Measurements from ENCODE around the gene CPEB4. TPM values are rescaled to one million over a fixed set of nuclear protein-coding genes. Genes with fewer than 3 reads are reported as not detected.
A peak's percentile ranks its signal among the peaks of the same experiment; 100 is the strongest.

CPEB4 gene
- total and polyA plus RNA-seq, 9 of the 15 experiments (the other 6 are each of a cell fraction or from before 2014, with no cell fraction given) = 7.4 to 21.3 (median 12.4) TPM

GRCh38 chr5:173885475-173886010 is 2.6 kb upstream of the CPEB4 start (continued):
- no peak for TF ChIP-seq ZNF696 (CRISPR knock-in tag; conservative IDR thresholded peaks at IDR 0.05)
- no peak for TF ChIP-seq ZNF224 (CRISPR knock-in tag; IDR thresholded peaks at IDR 0.05)
- TF ChIP-seq NFRKB (IDR thresholded peaks at IDR 0.05; ENCODE audit: low read depth) = no peak
- no peak; a peak in 1 of 4 replicates for TF ChIP-seq TRIM24 (IDR thresholded peaks at IDR 0.05)
- no peak for TF ChIP-seq FOXO4 (CRISPR knock-in tag; IDR thresholded peaks at IDR 0.05)
- peak; percentile 46; the same call in 1 of the 2 replicates for TF ChIP-seq TEAD4 (IDR thresholded peaks at IDR 0.05; ENCODE audit: low read length)
- no peak for TF ChIP-seq TEAD4 (CRISPR knock-in tag; IDR thresholded peaks at IDR 0.05; ENCODE audit: borderline replicate concordance)
- no peak for TF ChIP-seq PTTG1 (tag; IDR thresholded peaks at IDR 0.05; ENCODE audit: low read depth)
- TF ChIP-seq, protein P1, sequence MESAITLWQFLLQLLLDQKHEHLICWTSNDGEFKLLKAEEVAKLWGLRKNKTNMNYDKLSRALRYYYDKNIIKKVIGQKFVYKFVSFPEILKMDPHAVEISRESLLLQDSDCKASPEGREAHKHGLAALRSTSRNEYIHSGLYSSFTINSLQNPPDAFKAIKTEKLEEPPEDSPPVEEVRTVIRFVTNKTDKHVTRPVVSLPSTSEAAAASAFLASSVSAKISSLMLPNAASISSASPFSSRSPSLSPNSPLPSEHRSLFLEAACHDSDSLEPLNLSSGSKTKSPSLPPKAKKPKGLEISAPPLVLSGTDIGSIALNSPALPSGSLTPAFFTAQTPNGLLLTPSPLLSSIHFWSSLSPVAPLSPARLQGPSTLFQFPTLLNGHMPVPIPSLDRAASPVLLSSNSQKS (CRISPR knock-in tag; IDR thresholded peaks at IDR 0.05) = no peak
- TF ChIP-seq EHMT2 (IDR thresholded peaks at IDR 0.05) = no peak
- no peak for TF ChIP-seq FOS (IDR thresholded peaks at IDR 0.05; ENCODE audit: extremely low read depth, insufficient read length)
- TF ChIP-seq, protein P2, sequence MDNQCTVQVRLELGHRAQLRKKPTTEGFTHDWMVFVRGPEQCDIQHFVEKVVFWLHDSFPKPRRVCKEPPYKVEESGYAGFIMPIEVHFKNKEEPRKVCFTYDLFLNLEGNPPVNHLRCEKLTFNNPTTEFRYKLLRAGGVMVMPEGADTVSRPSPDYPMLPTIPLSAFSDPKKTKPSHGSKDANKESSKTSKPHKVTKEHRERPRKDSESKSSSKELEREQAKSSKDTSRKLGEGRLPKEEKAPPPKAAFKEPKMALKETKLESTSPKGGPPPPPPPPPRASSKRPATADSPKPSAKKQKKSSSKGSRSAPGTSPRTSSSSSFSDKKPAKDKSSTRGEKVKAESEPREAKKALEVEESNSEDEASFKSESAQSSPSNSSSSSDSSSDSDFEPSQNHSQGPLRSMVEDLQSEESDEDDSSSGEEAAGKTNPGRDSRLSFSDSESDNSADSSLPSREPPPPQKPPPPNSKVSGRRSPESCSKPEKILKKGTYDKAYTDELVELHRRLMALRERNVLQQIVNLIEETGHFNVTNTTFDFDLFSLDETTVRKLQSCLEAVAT (IDR thresholded peaks at IDR 0.05) = no peak
- peak; percentile 73 for TF ChIP-seq ETV5 (CRISPR knock-in tag; IDR thresholded peaks at IDR 0.05; ENCODE audit: low read depth)
- no peak for TF ChIP-seq MEF2A (IDR thresholded peaks at IDR 0.05; ENCODE audit: control insufficient read depth, low read depth, low read length)
- no peak for TF ChIP-seq CCAR2 (IDR thresholded peaks at IDR 0.05; ENCODE audit: low read depth, low read length)
- TF ChIP-seq JUND (IDR thresholded peaks at IDR 0.05; ENCODE audit: borderline replicate concordance, low read depth, low read length) = no peak
- TF ChIP-seq JUND (tag; IDR thresholded peaks at IDR 0.05; ENCODE audit: borderline replicate concordance, low read depth, low read length) = peak; percentile 64; the same call in 2 of the 3 replicates
- peak; percentile 40; the same call in 1 of the 2 replicates for TF ChIP-seq RB1 (IDR thresholded peaks at IDR 0.05; ENCODE audit: low read depth)
- peak; percentile 33; the same call in 1 of the 2 replicates for TF ChIP-seq ZNF707 (CRISPR knock-in tag; conservative IDR thresholded peaks at IDR 0.05)
- TF ChIP-seq, protein P3, sequence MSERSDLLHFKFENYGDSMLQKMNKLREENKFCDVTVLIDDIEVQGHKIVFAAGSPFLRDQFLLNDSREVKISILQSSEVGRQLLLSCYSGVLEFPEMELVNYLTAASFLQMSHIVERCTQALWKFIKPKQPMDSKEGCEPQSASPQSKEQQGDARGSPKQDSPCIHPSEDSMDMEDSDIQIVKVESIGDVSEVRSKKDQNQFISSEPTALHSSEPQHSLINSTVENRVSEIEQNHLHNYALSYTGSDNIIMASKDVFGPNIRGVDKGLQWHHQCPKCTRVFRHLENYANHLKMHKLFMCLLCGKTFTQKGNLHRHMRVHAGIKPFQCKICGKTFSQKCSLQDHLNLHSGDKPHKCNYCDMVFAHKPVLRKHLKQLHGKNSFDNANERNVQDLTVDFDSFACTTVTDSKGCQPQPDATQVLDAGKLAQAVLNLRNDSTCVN (CRISPR knock-in tag; IDR thresholded peaks at IDR 0.05) = no peak
- TF ChIP-seq SRF (CRISPR knock-in tag; IDR thresholded peaks at IDR 0.05) = 0 out of 4 replicates have a peak, but pooled peaks of 1 of the 2 experiments have one; percentile 24
- no peak for TF ChIP-seq ILF3 (IDR thresholded peaks at IDR 0.05; ENCODE audit: borderline replicate concordance)
- no peak for TF ChIP-seq ZNF184 (CRISPR knock-in tag; IDR thresholded peaks at IDR 0.05)
- no peak for TF ChIP-seq ZNF324 (CRISPR knock-in tag; IDR thresholded peaks at IDR 0.05)
